Chondrocyte (in vitro differentiated cells): Measurements from ENCODE around the gene VANGL2. TPM values are rescaled to one million over a fixed set of nuclear protein-coding genes. Genes with fewer than 3 reads are reported as not detected.

Source experiments
- DNase-seq: peaks from one replicate; pipeline ENCODE4 v3.0.0; 2021; ENCODE audit warnings: mixed read lengths, low spot score
- H3K27ac Mint-ChIP-seq: one replicate; pipeline ENCODE4 v1.8.0; 2021; ENCODE audit warnings: mild to moderate bottlenecking, moderate library complexity, mixed read lengths; ENCODE audit not compliant: unreplicated experiment
- H3K27me3 Mint-ChIP-seq: 2 replicates; pipeline ENCODE4 v1.8.0; 2021; ENCODE audit warnings: low read depth, mixed read lengths
- H3K36me3 Mint-ChIP-seq: 2 replicates; pipeline ENCODE4 v1.8.0; 2021; ENCODE audit warnings: low read depth, mixed read lengths
- H3K4me1 Mint-ChIP-seq: 2 replicates; pipeline ENCODE4 v1.8.0; 2021; ENCODE audit warnings: low read depth, mild to moderate bottlenecking, mixed read lengths
- H3K4me3 Mint-ChIP-seq: one replicate; pipeline ENCODE4 v1.8.0; 2021; ENCODE audit warnings: mild to moderate bottlenecking, moderate library complexity, mixed read lengths; ENCODE audit not compliant: unreplicated experiment
- H3K9me3 Mint-ChIP-seq: 2 replicates; pipeline ENCODE4 v1.8.0; 2021; ENCODE audit warnings: low read depth, mixed read lengths
- CTCF ChIP-seq: fragments of 200-600 bp; sonication (generic); IDR thresholded peaks from 2 replicates; pipeline ENCODE4 v1.5.0; 2021; ENCODE audit warnings: antibody characterized with exemption, mild to moderate bottlenecking, moderate library complexity
- total RNA-seq: library from RNA; stranded (reverse); gene quantifications from 3 replicates; pipeline ENCODE4 v1.2.1, GENCODE V29; 2021

The VANGL2 gene
- total RNA-seq, 1 donor from 2014 or later, result 11.3 TPM

- no peak overlapping the region for H3K27ac Mint-ChIP-seq
- no peaks in the 10 kb centered on the region for H3K9me3 Mint-ChIP-seq
- no peaks in the 10 kb centered on the region for H3K27me3 Mint-ChIP-seq
- TF ChIP-seq CTCF, result peak; percentile 21
- no peak overlapping the region for H3K4me3 Mint-ChIP-seq
- no peak for DNase-seq
- peaks cover 15% of the 10 kb centered on the region for H3K4me1 Mint-ChIP-seq
- no peaks in the 10 kb centered on the region for H3K36me3 Mint-ChIP-seq
Measured at GRCh38 chr1:160411271-160412027, 11.1 kb downstream of the VANGL2 start.

GRCh38 chr1:160412028-160412362 is 11.6 kb downstream of the VANGL2 start:
- Mint-ChIP-seq H3K4me1 (peaks cover 15% of the 10 kb centered on the region), H3K4me3 (no peak overlapping the region), H3K27ac (no peak overlapping the region), H3K9me3 (no peaks in the 10 kb centered on the region), H3K27me3 (no peaks in the 10 kb centered on the region), H3K36me3 (no peaks in the 10 kb centered on the region)
- TF ChIP-seq CTCF, result no peak
- no peak for DNase-seq

- Mint-ChIP-seq H3K27me3 (no peaks in the 10 kb centered on the region), H3K27ac (no peak overlapping the region), H3K9me3 (no peaks in the 10 kb centered on the region), H3K36me3 (peaks cover under 1% of the 10 kb centered on the region), H3K4me3 (no peak overlapping the region), H3K4me1 (peaks cover 11% of the 10 kb centered on the region)
- TF ChIP-seq CTCF, result no peak
- DNase-seq, result no peak
Measured at GRCh38 chr1:160413716-160414115, 13.4 kb downstream of the VANGL2 start.

GRCh38 chr1:160414881-160415280 is 14.5 kb downstream of the VANGL2 start:
- Mint-ChIP-seq H3K27ac (no peak overlapping the region), H3K27me3 (no peaks in the 10 kb centered on the region), H3K4me1 (peaks cover 11% of the 10 kb centered on the region), H3K9me3 (no peaks in the 10 kb centered on the region), H3K36me3 (peaks cover 5% of the 10 kb centered on the region), H3K4me3 (no peak overlapping the region)
- no peak for TF ChIP-seq CTCF
- DNase-seq, result no peak

GRCh38 chr1:160415696-160416290 is 15.4 kb downstream of the VANGL2 start:
- TF ChIP-seq CTCF, result no peak
- Mint-ChIP-seq H3K9me3 (no peaks in the 10 kb centered on the region), H3K27me3 (no peaks in the 10 kb centered on the region), H3K4me1 (peaks cover 10% of the 10 kb centered on the region), H3K36me3 (peaks cover 10% of the 10 kb centered on the region), H3K4me3 (no peak overlapping the region), H3K27ac (peak overlapping the region; percentile 55)
- DNase-seq, result no peak
